ENCODE measurements around the gene SIX2. TPM values are rescaled to one million over a fixed set of nuclear protein-coding genes. Genes with fewer than 3 reads are reported as not detected.

The SIX2 gene
- total and polyA plus RNA-seq, 10 of the 15 experiments (the other 5 are each of a cell fraction or from before 2014, with no cell fraction given) = not detected

- Histone ChIP-seq H2AFZ (ENCODE audit: control insufficient read depth, low read depth, low read length) (no peak overlapping the region), H3K9ac (ENCODE audit: control insufficient read depth, insufficient read depth, low read length) (no peak overlapping the region), H3K4me2 (ENCODE audit: control insufficient read depth, insufficient read depth) (no peak overlapping the region), H3K4me1 (ENCODE audit: control insufficient read depth, insufficient read depth, low read length) (peaks cover 4% of the 10 kb centered on the region), H3K79me2 (ENCODE audit: control insufficient read depth, insufficient read depth, low read length) (no peaks in the 10 kb centered on the region), H3K36me3 (ENCODE audit: control insufficient read depth in 2 of 2, insufficient read depth in 2 of 2, low read length in 1 of 2) (no peaks in the 10 kb centered on the region), H3K4me3 (no peak overlapping the region), H3K27me3 (replicated peaks in 1 of 2; ENCODE audit: control insufficient read depth in 2 of 2, insufficient read depth in 2 of 2, low read length in 1 of 2) (no peaks in the 10 kb centered on the region; a peak in 1 of 4 replicates), H3K9me3 (replicated peaks; ENCODE audit: control insufficient read depth, insufficient read depth, low read length) (no peaks in the 10 kb centered on the region; the same call in 2 of the 3 replicates), H4K20me1 (ENCODE audit: control insufficient read depth, insufficient read depth) (no peaks in the 10 kb centered on the region), H3K27ac (ENCODE audit: control insufficient read depth, insufficient read depth) (no peak overlapping the region)
- SMC1A ChIA-PET (ENCODE audit: uncharacterized antibody, unreplicated experiment) = interaction anchor here (0.6 to 8.8 kb wide), 14 partner anchors 10 to 855 kb away, joined by 3 to 156 read pairs (median 4); no protein-coding TSS in a partner anchor
- BruUV-seq (replicated peaks) = no TSS peak
- DNase-seq (ENCODE audit: low read depth, low spot score) (no peak), FAIRE-seq (no peak), ATAC-seq (no peak)
- intact Hi-C loops (cut with micrococcal nuclease; ENCODE audit: unreplicated experiment) = loop anchor here (1.0 to 5.0 kb wide), 2 partner anchors 513 to 596 kb away; no protein-coding TSS in a partner anchor
- no peak for TF ChIP-seq ZBTB33 (IDR thresholded peaks at IDR 0.05)
- TF ChIP-seq JUNB (IDR thresholded peaks at IDR 0.05) = no peak
- TF ChIP-seq TAF1 (IDR thresholded peaks at IDR 0.05; ENCODE audit: borderline replicate concordance, low read depth, low read length) = no peak
- no peak for TF ChIP-seq ZNF24 (IDR thresholded peaks at IDR 0.05)
- no peak for TF ChIP-seq CREM (IDR thresholded peaks at IDR 0.05; ENCODE audit: low read depth)
- no peak for TF ChIP-seq BRCA1 (IDR thresholded peaks at IDR 0.05; ENCODE audit: low read depth, low read length)
- TF ChIP-seq ZBTB4 (CRISPR knock-in tag; IDR thresholded peaks at IDR 0.05) = no peak
- TF ChIP-seq SIX5 (IDR thresholded peaks at IDR 0.05; ENCODE audit: low read depth, low read length, severe bottlenecking) = no peak
- in situ Hi-C loops (cut with MboI) = loop anchor here (10.0 to 25.0 kb wide), 2 partner anchors 654 to 956 kb away; no protein-coding TSS in a partner anchor
- WGBS (ENCODE audit: insufficient coverage, insufficient replicate concordance, low lambda C conversion rate, missing lambda C conversion rate) = 59% methylated on average over 9 of the region's 9 CpGs
- CTCF ChIA-PET = interaction anchor here (0.6 to 10.8 kb wide), 36 partner anchors 8 to 1807 kb away, joined by 3 to 227 read pairs (median 3); no protein-coding TSS in a partner anchor
- RAD21 ChIA-PET (ENCODE audit: unreplicated experiment) = interaction anchor here (0.7 to 8.4 kb wide), 17 partner anchors 8 to 601 kb away, joined by 3 to 120 read pairs (median 4); no protein-coding TSS in a partner anchor
- POLR2A ChIA-PET = interaction anchor here (0.6 to 1.1 kb wide), 2 partner anchors 277 to 513 kb away, joined by 3 read pairs; no protein-coding TSS in a partner anchor
Measured at GRCh38 chr2:44980751-44981713, 28.2 kb downstream of the SIX2 start.
